ENCODE measurements around the gene KRTAP4-6. TPM values are rescaled to one million over a fixed set of nuclear protein-coding genes. Genes with fewer than 3 reads are reported as not detected.
"Not testable (repeated sequence)": the region's sequence is repeated elsewhere in the genome, so short reads cannot be mapped to it uniquely, and the experiment has no call there.

Gene KRTAP4-6
- polyA plus RNA-seq, 1 experiment: not detected

- CTCF ChIA-PET: interaction anchor here (0.6 kb wide), 1 partner anchor 545 kb away, joined by 3 read pairs; no protein-coding TSS in a partner anchor
- POLR2A ChIA-PET: no interaction called here
- no peaks in the 10 kb centered on the region for H3K27me3 ChIP-seq (ENCODE audit: control insufficient read depth, insufficient read depth, low read length)
- DNase-seq (ENCODE audit: low read depth, low spot score): no peak
- no peak overlapping the region for H3K27ac ChIP-seq (ENCODE audit: low read depth, low read length)
- H3K9me3 ChIP-seq (ENCODE audit: control insufficient read depth, insufficient read depth, low read length): no peaks in the 10 kb centered on the region
- TF ChIP-seq CTCF (IDR thresholded peaks at IDR 0.05; ENCODE audit: low read depth, low read length): no peak
- no peak overlapping the region for H3K4me3 ChIP-seq (ENCODE audit: low read depth, low read length)
Measured at GRCh38 chr17:41103896-41104295, 36.4 kb downstream of the KRTAP4-6 start.

- Histone ChIP-seq H3K4me3 (ENCODE audit: low read depth, low read length) (no peak within 1 kb of the TSS), H3K27me3 (ENCODE audit: control insufficient read depth, insufficient read depth, low read length) (no peaks in the 10 kb centered on the region), H3K9me3 (ENCODE audit: control insufficient read depth, insufficient read depth, low read length) (no peaks in the 10 kb centered on the region), H3K27ac (ENCODE audit: low read depth, low read length) (no peak within 1 kb of the TSS)
- no peak for DNase-seq (ENCODE audit: low read depth, low spot score)
- POLR2A ChIA-PET: no interaction called here
- CTCF ChIA-PET: interaction anchor here (0.6 kb wide), 1 partner anchor 127 kb away, joined by 4 read pairs; no protein-coding TSS in a partner anchor
- no peak for TF ChIP-seq CTCF (IDR thresholded peaks at IDR 0.05; ENCODE audit: low read depth, low read length)
Measured at GRCh38 chr17:41101586-41102259, 38.6 kb downstream of the KRTAP4-6 start, which contains the start of gene KRTAP4-16. Gene KRTAP4-16, minus strand, starts transcription at chr17:41102209. Its CDS starts 0 bp downstream, at chr17:41102209.

- CTCF ChIA-PET; POLR2A ChIA-PET; H3K9me3 ChIP-seq (ENCODE audit: control insufficient read depth, insufficient read depth, low read length); H3K4me3 ChIP-seq (ENCODE audit: low read depth, low read length); H3K27ac ChIP-seq (ENCODE audit: low read depth, low read length); H3K27me3 ChIP-seq (ENCODE audit: control insufficient read depth, insufficient read depth, low read length): not testable (repeated sequence)
- peak; percentile 10 for DNase-seq (ENCODE audit: low read depth, low spot score)
Measured at GRCh38 chr17:41099682-41100480, 40.5 kb downstream of the KRTAP4-6 start.

- Histone ChIP-seq H3K27me3 (ENCODE audit: control insufficient read depth, insufficient read depth, low read length) (no peaks in the 10 kb centered on the region), H3K4me3 (ENCODE audit: low read depth, low read length) (no peak overlapping the region), H3K27ac (ENCODE audit: low read depth, low read length) (no peak overlapping the region), H3K9me3 (ENCODE audit: control insufficient read depth, insufficient read depth, low read length) (no peaks in the 10 kb centered on the region)
- TF ChIP-seq CTCF (IDR thresholded peaks at IDR 0.05; ENCODE audit: low read depth, low read length): no peak
- no peak for DNase-seq (ENCODE audit: low read depth, low spot score)
- ChIA-PET CTCF (no interaction called here), POLR2A (no interaction called here)
Measured at GRCh38 chr17:41098481-41098880, 41.9 kb downstream of the KRTAP4-6 start.

- no peak for DNase-seq (ENCODE audit: low read depth, low spot score)
- ChIA-PET POLR2A (no interaction called here), CTCF (no interaction called here)
- no peak for TF ChIP-seq CTCF (IDR thresholded peaks at IDR 0.05; ENCODE audit: low read depth, low read length)
- Histone ChIP-seq H3K9me3 (ENCODE audit: control insufficient read depth, insufficient read depth, low read length) (no peaks in the 10 kb centered on the region), H3K4me3 (ENCODE audit: low read depth, low read length) (no peak within 1 kb of the TSS), H3K27me3 (ENCODE audit: control insufficient read depth, insufficient read depth, low read length) (no peaks in the 10 kb centered on the region), H3K27ac (ENCODE audit: low read depth, low read length) (no peak within 1 kb of the TSS)
Measured at GRCh38 chr17:41098042-41098441, 42.3 kb downstream of the KRTAP4-6 start, which contains the start of gene KRTAP4-8. Gene KRTAP4-8, minus strand, starts transcription at chr17:41098142. Its CDS starts 58 bp downstream, at chr17:41098084.

Measured in AG04450 (cell line).